Sigmoid colon (tissue), 7 donors: ENCODE data around the gene TPRA1. TPM values are rescaled to one million over a fixed set of nuclear protein-coding genes. Genes with fewer than 3 reads are reported as not detected.
"Not testable (repeated sequence)": the region's sequence is repeated elsewhere in the genome, so short reads cannot be mapped to it uniquely, and the experiment has no call there.

Source experiments
- DNase-seq: peaks from one replicate; pipeline ENCODE4 v3.0.0-alpha.2; 2019
- H3K27ac ChIP-seq, 4 donors: fragments of 200-600 bp; sonication (generic); one replicate each; pipeline ENCODE4 v1.5.1; 2016 to 2019; ENCODE audit warnings: mild to moderate bottlenecking in 1 of 4
- H3K27me3 ChIP-seq, 3 donors: fragments of 200-600 bp; sonication (generic); one replicate each; pipeline ENCODE4 v1.5.1; 2019; ENCODE audit warnings: mild to moderate bottlenecking in 1 of 3
- H3K36me3 ChIP-seq, 4 donors: fragments of 200-600 bp; sonication (generic); one replicate each; pipeline ENCODE4 v1.5.1; 2016 to 2019
- H3K4me1 ChIP-seq, 4 donors: fragments of 200-600 bp; sonication (generic); one replicate each; pipeline ENCODE4 v1.5.1; 2017 to 2019
- H3K4me3 ChIP-seq, 4 donors: fragments of 200-600 bp; sonication (generic); one replicate each; pipeline ENCODE4 v1.5.1; 2017 to 2019; ENCODE audit warnings: mild to moderate bottlenecking in 2 of 4, moderate library complexity in 1 of 4
- H3K9me3 ChIP-seq, 4 donors: fragments of 200-600 bp in 3 of 4; sonication (generic) in 3 of 4; one replicate each; pipeline versions ENCODE4 v1.5.1 to v1.6.1; 2013 to 2019
- CTCF ChIP-seq, 4 experiments: fragments of 450-650 bp in 3 of 4; fragments of 200-600 bp in 1 of 4; IDR thresholded peaks; one replicate each; pipeline ENCODE4 v1.5.1; 2016 to 2019; ENCODE audit warnings: antibody characterized with exemption in 4 of 4, mild to moderate bottlenecking in 3 of 4, moderate library complexity in 2 of 4
- EP300 ChIP-seq, 4 donors: sonication (generic); formaldehyde crosslinking; IDR thresholded peaks; one replicate each; pipeline ENCODE4 v1.6.1; 2017; ENCODE audit warnings: antibody characterized with exemption in 4 of 4
- POLR2A ChIP-seq, 2 donors: fragments of 450-650 bp; IDR thresholded peaks; one replicate each; pipeline ENCODE4 v1.6.1; 2016; ENCODE audit warnings: antibody characterized with exemption in 2 of 2, mild to moderate bottlenecking in 2 of 2, moderate library complexity in 2 of 2
- POLR2AphosphoS5 ChIP-seq, 4 donors: sonication (generic); formaldehyde crosslinking; IDR thresholded peaks; one replicate each; pipeline ENCODE4 v1.6.1; 2017; ENCODE audit warnings: antibody characterized with exemption in 4 of 4
- WGBS, 2 donors: extraction: QIAGEN DNeasy Blood & Tissue Kit; methylation state at CpG; one replicate each; pipeline ENCODE4 v1.1.7; 2013; 5-methylcytosine and 5-hydroxymethylcytosine counted together
- intact Hi-C: fragments of 100-400 bp; cut with DNase I; formaldehyde crosslinking; loops from one replicate; pipeline ENCODE4 v1.15.1; 2023
- polyA plus RNA-seq, 3 donors: library from polyadenylated mRNA; stranded (reverse); fragments of 200-250 nt; gene quantifications; one replicate each; pipeline ENCODE4 v1.2.3, GENCODE V29; 2013
- total RNA-seq, 4 donors: library from RNA; depleted of rRNA; stranded (reverse); fragments of >200 nt; gene quantifications; one replicate each; pipeline ENCODE4 v1.1.0, GENCODE V29; 2016
- donor health status: healthy with polysubstance abuse.
- donor health status: Bipolar disorder and iron deficiency.
- donor health status: healthy.

TPRA1 gene
- total and polyA plus RNA-seq, 7 donors, result 7.2 to 33.2 (median 28.5) TPM

- Histone ChIP-seq H3K27me3 (no peaks in the 10 kb centered on the region), H3K27ac (no peak overlapping the region), H3K4me1 (no peaks in the 10 kb centered on the region), H3K36me3 (peaks cover 0 to 47% (median 0%) of the 10 kb centered on the region in 4 donors), H3K9me3 (no peaks in the 10 kb centered on the region), H3K4me3 (no peak overlapping the region)
- no peak for DNase-seq
- TF ChIP-seq POLR2AphosphoS5 (IDR thresholded peaks at IDR 0.05) (no peak), CTCF (IDR thresholded peaks at IDR 0.05) (no peak), POLR2A (IDR thresholded peaks at IDR 0.05) (no peak), EP300 (IDR thresholded peaks at IDR 0.05) (no peak)
- WGBS, 2 donors, result 91 to 93% methylated on average over 7 of the region's 7 CpGs
- intact Hi-C loops, result no loop called here
Observed at GRCh38 chr3:127607675-127608361, 17.3 kb upstream of the TPRA1 start.

DNA sequence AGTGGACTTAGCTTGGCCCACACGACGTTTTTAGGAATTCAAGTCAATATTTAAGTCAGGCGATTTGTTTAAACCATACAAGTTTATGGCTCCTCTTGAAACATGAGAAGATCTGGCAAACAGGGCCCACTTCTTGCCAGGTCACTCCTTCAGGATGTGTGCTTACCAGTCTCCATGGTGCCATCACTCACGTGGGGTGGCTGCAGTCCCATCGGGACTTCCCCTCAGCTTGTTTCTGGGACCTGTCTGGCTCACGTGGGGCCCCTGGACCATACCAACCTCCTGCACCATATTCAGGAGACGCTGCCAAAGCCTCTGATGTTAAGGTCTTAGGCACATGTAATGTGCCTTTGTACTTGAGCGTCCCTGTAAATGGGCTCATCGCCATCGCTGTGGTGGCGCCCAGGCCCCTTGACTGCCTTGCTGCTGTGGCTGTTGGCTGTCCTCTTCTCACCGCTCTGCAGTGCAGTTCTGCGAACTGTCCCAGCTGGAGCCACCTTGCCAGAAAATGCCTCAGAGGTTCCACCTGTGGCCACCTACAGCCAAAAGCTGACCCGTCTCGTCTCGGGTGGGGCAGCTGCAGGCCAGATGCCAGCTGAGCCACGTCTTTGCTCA, 16.6 kb upstream of the TPRA1 start:
- TF ChIP-seq POLR2A (IDR thresholded peaks at IDR 0.05) (no peak), CTCF (IDR thresholded peaks at IDR 0.05) (no peak), EP300 (IDR thresholded peaks at IDR 0.05) (no peak), POLR2AphosphoS5 (IDR thresholded peaks at IDR 0.05) (no peak)
- WGBS, 2 donors, result 88 to 90% methylated on average over 17 of the region's 17 CpGs
- intact Hi-C loops, result no loop called here

GRCh38 chr3:127606086-127606805, 15.7 kb upstream of the TPRA1 start:
- Histone ChIP-seq H3K27me3 (no peaks in the 10 kb centered on the region), H3K4me3 (no peak overlapping the region), H3K9me3 (no peaks in the 10 kb centered on the region), H3K36me3 (peaks cover 0 to 47% (median 0%) of the 10 kb centered on the region in 4 donors), H3K4me1 (no peaks in the 10 kb centered on the region), H3K27ac (no peak overlapping the region)
- intact Hi-C loops, result no loop called here
- no peak for TF ChIP-seq CTCF (IDR thresholded peaks at IDR 0.05)
- no peak for TF ChIP-seq POLR2AphosphoS5 (IDR thresholded peaks at IDR 0.05)
- no peak for TF ChIP-seq EP300 (IDR thresholded peaks at IDR 0.05)
- TF ChIP-seq POLR2A (IDR thresholded peaks at IDR 0.05), result no peak
- 94 to 96% methylated on average over 24 of the region's 24 CpGs for WGBS, 2 donors
- DNase-seq, result no peak

More for the DNA sequence above, 16.6 kb upstream of the TPRA1 start:
- no peaks in the 10 kb centered on the region for H3K27me3 ChIP-seq
- no peaks in the 10 kb centered on the region for H3K9me3 ChIP-seq
- no peak for DNase-seq
- no peak overlapping the region for H3K4me3 ChIP-seq
- H3K36me3 ChIP-seq, result peaks cover 0 to 47% (median 0%) of the 10 kb centered on the region in 4 donors
- no peaks in the 10 kb centered on the region for H3K4me1 ChIP-seq
- H3K27ac ChIP-seq, result no peak overlapping the region

DNA sequence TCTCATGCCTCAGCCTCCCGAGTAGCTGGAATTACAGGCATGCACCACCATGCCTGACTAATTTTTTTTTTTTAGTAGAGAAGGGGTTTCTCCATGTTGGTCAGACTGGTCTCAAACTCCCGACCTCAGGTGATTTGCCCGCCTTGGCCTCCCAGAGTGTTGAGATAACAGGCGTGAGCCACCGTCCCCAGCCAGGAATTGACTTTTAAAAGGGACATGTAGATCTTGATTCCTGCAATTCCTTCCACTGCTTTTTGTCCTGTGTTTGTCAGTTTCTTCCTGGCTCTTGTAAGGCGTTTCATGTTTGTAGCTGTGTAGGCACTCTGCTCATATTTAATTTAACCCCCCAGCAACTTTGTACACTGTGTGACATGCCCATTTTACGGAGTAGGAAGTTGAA, 15.0 kb upstream of the TPRA1 start:
- H3K27ac ChIP-seq, H3K4me1 ChIP-seq, H3K9me3 ChIP-seq, DNase-seq, H3K4me3 ChIP-seq, H3K27me3 ChIP-seq, intact Hi-C loops: not testable (repeated sequence)
- H3K36me3 ChIP-seq, result peaks cover 0 to 41% (median 0%) of the 10 kb centered on the region in 4 donors
- WGBS, 2 donors, result 95 to 96% methylated on average over 7 of the region's 7 CpGs

DNA sequence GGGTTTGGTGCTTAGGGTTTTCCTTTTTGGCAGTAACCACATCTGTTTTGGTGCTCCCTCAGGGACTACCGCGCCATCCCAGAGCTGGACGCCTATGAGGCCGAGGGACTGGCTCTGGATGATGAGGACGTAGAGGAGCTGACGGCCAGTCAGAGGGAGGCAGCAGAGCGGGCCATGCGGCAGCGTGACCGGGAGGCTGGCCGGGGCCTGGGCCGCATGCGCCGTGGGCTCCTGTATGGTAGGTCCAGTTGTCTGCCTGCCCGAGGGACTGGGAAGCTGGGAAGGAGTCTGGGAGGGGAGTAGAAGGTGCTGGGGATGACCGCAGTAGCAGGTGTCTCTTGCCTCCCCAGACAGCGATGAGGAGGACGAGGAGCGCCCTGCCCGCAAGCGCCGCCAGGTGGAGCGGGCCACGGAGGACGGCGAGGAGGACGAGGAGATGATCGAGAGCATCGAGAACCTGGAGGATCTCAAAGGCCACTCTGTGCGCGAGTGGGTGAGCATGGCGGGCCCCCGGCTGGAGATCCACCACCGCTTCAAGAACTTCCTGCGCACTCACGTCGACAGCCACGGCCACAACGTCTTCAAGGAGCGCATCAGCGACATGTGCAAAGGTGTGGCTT, 14.1 kb upstream of the TPRA1 start:
- WGBS, 2 donors, result 94 to 97% methylated on average over 41 of the region's 41 CpGs

More for the DNA sequence above, 14.1 kb upstream of the TPRA1 start:
- TF ChIP-seq CTCF (IDR thresholded peaks at IDR 0.05) (no peak), POLR2A (IDR thresholded peaks at IDR 0.05) (no peak), EP300 (IDR thresholded peaks at IDR 0.05) (no peak), POLR2AphosphoS5 (IDR thresholded peaks at IDR 0.05) (no peak)
- no peak overlapping the region for H3K4me3 ChIP-seq
- H3K27ac ChIP-seq, result no peak overlapping the region
- H3K9me3 ChIP-seq, result no peaks in the 10 kb centered on the region
- no peaks in the 10 kb centered on the region for H3K4me1 ChIP-seq
- DNase-seq, result no peak
- intact Hi-C loops, result no loop called here
- no peaks in the 10 kb centered on the region for H3K27me3 ChIP-seq
- peaks cover 0 to 34% (median 0%) of the 10 kb centered on the region in 4 donors for H3K36me3 ChIP-seq
